Measurements from ENCODE around the gene PRKG1. TPM values are rescaled to one million over a fixed set of nuclear protein-coding genes. Genes with fewer than 3 reads are reported as not detected.

PRKG1 gene
- total and polyA plus RNA-seq, 2 of the 4 experiments (the other 2 are of a cell fraction): 3.5 to 18.3 TPM

DNA sequence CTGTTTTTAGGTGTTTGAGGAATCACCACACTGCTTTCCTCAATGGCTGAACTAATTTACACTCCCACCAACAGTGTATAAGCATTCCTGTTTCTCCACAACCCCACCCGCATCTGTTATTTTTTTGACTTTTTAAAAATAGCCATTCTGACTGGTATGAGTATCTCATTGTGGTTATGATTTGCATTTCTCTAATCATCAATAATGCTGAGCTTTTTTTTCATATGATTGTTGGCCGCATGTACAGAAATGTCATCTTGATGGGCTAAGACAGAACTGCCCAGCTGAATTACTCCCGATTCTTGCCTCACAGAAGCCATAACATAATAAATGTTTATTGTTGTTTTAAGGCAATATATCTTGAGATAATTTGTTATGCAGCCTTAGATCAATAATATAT, 1146.7 kb downstream of the PRKG1 start:
- Histone ChIP-seq H3K56ac (ENCODE audit: extremely low read depth, insufficient read depth, low read length) (no peak overlapping the region), H3K4me3 (ENCODE audit: insufficient read depth, low read depth, low read length) (no peak overlapping the region), H2BK5ac (ENCODE audit: low read depth, low read length, poor library complexity, severe bottlenecking) (no peak overlapping the region), H2AFZ (replicated peaks; ENCODE audit: low read length, poor library complexity) (no peak overlapping the region), H4K20me1 (ENCODE audit: insufficient read depth, low read length) (no peaks in the 10 kb centered on the region), H2AK5ac (ENCODE audit: low read depth, low read length) (no peak overlapping the region), H2BK15ac (ENCODE audit: low read depth, low read length) (no peak overlapping the region), H3K4me2 (ENCODE audit: low read depth, low read length) (no peak overlapping the region), H3K27ac (ENCODE audit: insufficient read depth, low read length) (no peak overlapping the region), H4K91ac (ENCODE audit: insufficient read depth, low read depth, low read length) (no peak overlapping the region), H3K9me3 (ENCODE audit: control insufficient read depth, insufficient read depth, low read length) (no peaks in the 10 kb centered on the region), H3K4me1 (ENCODE audit: control insufficient read depth, insufficient read depth, low read length) (peaks cover 3% of the 10 kb centered on the region), H3K9ac (ENCODE audit: low read depth, low read length) (no peak overlapping the region), H3K36me3 (ENCODE audit: control insufficient read depth, insufficient read depth, low read length) (no peaks in the 10 kb centered on the region), H2BK20ac (ENCODE audit: low read depth, low read length) (no peak overlapping the region), H2BK120ac (ENCODE audit: low read depth, low read length) (no peak overlapping the region), H3K23ac (ENCODE audit: low read depth, low read length) (no peak overlapping the region), H3K27me3 (ENCODE audit: control insufficient read depth, insufficient read depth, low read length) (no peaks in the 10 kb centered on the region), H2AK9ac (replicated peaks; ENCODE audit: low read depth, low read length, poor library complexity) (no peak overlapping the region), H3K79me1 (ENCODE audit: low read depth in 1 of 2, low read length in 2 of 2) (no peaks in the 10 kb centered on the region), H3K9me1 (ENCODE audit: insufficient read depth, low read length) (no peaks in the 10 kb centered on the region), H3K14ac (replicated peaks; ENCODE audit: low read depth, low read length) (no peak overlapping the region), H4K8ac (ENCODE audit: low read depth in 2 of 2, low read length in 2 of 2) (no peak overlapping the region), H3K18ac (ENCODE audit: low read depth, low read length) (no peak overlapping the region), H3K4ac (ENCODE audit: low read depth, low read length) (no peak overlapping the region), H4K5ac (ENCODE audit: low read depth, low read length) (no peak overlapping the region)
- CTCF ChIA-PET: no interaction called here
- dilution Hi-C loops (cut with HindIII; ENCODE audit: low sequenced_read_pairs, unreplicated experiment): no loop called here
- no TSS peak for BruUV-seq (replicated peaks)
- no peak for ATAC-seq (ENCODE audit: low read depth)
- DNase-seq: no peak
- TF ChIP-seq CHD1 (IDR thresholded peaks at IDR 0.05; ENCODE audit: low read depth, low read length): no peak
- TF ChIP-seq RFX5 (IDR thresholded peaks at IDR 0.05; ENCODE audit: low read depth, low read length): no peak
- no peak for TF ChIP-seq POLR2A (IDR thresholded peaks at IDR 0.05; ENCODE audit: low read depth, low read length)
- TF ChIP-seq, protein P1, sequence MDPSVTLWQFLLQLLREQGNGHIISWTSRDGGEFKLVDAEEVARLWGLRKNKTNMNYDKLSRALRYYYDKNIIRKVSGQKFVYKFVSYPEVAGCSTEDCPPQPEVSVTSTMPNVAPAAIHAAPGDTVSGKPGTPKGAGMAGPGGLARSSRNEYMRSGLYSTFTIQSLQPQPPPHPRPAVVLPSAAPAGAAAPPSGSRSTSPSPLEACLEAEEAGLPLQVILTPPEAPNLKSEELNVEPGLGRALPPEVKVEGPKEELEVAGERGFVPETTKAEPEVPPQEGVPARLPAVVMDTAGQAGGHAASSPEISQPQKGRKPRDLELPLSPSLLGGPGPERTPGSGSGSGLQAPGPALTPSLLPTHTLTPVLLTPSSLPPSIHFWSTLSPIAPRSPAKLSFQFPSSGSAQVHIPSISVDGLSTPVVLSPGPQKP (IDR thresholded peaks at IDR 0.05; ENCODE audit: borderline replicate concordance, low read depth, low read length): no peak
- TF ChIP-seq MXI1 (IDR thresholded peaks at IDR 0.05; ENCODE audit: borderline replicate concordance, low read depth, low read length): no peak
- TF ChIP-seq, protein P2, sequence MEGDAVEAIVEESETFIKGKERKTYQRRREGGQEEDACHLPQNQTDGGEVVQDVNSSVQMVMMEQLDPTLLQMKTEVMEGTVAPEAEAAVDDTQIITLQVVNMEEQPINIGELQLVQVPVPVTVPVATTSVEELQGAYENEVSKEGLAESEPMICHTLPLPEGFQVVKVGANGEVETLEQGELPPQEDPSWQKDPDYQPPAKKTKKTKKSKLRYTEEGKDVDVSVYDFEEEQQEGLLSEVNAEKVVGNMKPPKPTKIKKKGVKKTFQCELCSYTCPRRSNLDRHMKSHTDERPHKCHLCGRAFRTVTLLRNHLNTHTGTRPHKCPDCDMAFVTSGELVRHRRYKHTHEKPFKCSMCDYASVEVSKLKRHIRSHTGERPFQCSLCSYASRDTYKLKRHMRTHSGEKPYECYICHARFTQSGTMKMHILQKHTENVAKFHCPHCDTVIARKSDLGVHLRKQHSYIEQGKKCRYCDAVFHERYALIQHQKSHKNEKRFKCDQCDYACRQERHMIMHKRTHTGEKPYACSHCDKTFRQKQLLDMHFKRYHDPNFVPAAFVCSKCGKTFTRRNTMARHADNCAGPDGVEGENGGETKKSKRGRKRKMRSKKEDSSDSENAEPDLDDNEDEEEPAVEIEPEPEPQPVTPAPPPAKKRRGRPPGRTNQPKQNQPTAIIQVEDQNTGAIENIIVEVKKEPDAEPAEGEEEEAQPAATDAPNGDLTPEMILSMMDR (conservative IDR thresholded peaks at IDR 0.05; ENCODE audit: low read depth, low read length): no peak
- no peak for TF ChIP-seq RAD21 (IDR thresholded peaks at IDR 0.05; ENCODE audit: low read length)
- no peak for TF ChIP-seq MAZ (IDR thresholded peaks at IDR 0.05; ENCODE audit: borderline replicate concordance, low read depth, low read length)
- no peak for TF ChIP-seq SMC3 (IDR thresholded peaks at IDR 0.05; ENCODE audit: low read depth, low read length)
- no peak for TF ChIP-seq CEBPB (IDR thresholded peaks at IDR 0.05; ENCODE audit: low read depth, low read length)
- no peak for TF ChIP-seq BHLHE40 (IDR thresholded peaks at IDR 0.05; ENCODE audit: low read depth, low read length)
- TF ChIP-seq RCOR1 (IDR thresholded peaks at IDR 0.05; ENCODE audit: insufficient replicate concordance, low read length): no peak
- no peak for TF ChIP-seq NFE2L2 (IDR thresholded peaks at IDR 0.05; ENCODE audit: low read depth, low read length)
- no CpG with 5 or more reads among the region's 3 CpGs for WGBS, 2 experiments (ENCODE audit: extremely low coverage in 2 of 2, insufficient read length in 1 of 2)
- intact Hi-C loops (cut with micrococcal nuclease): no loop called here
- in situ Hi-C loops (cut with MboI; ENCODE audit: low sequenced_read_pairs): no loop called here
- POLR2A ChIA-PET (ENCODE audit: unreplicated experiment): no interaction called here
